OCI-LY3 (cell line): ENCODE measurements around the gene B4GALT1.

Experiments used
- EZH2phosphoT487 ChIP-seq: fragments of 200-600 bp; shearing (Covaris generic); IDR thresholded peaks from 2 replicates; pipeline ENCODE4 v1.6.1; 2018; ENCODE audit warnings: antibody characterized with exemption, mixed run types, low read depth
- TF ChIP-seq, protein P1 (sequence below): fragments of 200-600, 300-600 bp; sonication (generic); IDR thresholded peaks from 2 replicates; pipeline ENCODE4 v1.5.1; 2014; ENCODE audit warnings: antibody characterized with exemption, low read length, low read depth

DNA sequence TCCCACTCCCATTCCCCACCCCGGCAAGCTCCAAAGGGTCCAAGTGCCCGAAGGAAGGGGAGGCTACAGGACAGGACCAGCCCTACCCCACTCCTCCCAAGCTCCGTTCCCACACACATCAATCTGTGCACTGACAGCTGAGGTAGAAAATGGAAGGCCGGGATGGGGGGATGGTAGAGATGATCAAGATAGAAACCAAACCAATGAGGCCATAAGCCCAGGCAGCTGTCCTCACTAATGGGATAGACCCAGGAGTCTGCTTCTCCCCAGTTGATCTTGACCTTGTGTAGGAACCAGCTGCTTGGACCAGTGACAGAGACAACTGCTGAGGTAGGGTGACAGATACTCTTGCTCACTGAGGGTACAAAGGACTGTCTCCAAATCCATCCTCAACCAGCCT lies 38.6 kb downstream of the B4GALT1 start:
- TF ChIP-seq, protein P1, sequence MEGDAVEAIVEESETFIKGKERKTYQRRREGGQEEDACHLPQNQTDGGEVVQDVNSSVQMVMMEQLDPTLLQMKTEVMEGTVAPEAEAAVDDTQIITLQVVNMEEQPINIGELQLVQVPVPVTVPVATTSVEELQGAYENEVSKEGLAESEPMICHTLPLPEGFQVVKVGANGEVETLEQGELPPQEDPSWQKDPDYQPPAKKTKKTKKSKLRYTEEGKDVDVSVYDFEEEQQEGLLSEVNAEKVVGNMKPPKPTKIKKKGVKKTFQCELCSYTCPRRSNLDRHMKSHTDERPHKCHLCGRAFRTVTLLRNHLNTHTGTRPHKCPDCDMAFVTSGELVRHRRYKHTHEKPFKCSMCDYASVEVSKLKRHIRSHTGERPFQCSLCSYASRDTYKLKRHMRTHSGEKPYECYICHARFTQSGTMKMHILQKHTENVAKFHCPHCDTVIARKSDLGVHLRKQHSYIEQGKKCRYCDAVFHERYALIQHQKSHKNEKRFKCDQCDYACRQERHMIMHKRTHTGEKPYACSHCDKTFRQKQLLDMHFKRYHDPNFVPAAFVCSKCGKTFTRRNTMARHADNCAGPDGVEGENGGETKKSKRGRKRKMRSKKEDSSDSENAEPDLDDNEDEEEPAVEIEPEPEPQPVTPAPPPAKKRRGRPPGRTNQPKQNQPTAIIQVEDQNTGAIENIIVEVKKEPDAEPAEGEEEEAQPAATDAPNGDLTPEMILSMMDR = no peak
- TF ChIP-seq EZH2phosphoT487 = no peak
